ENCODE measurements around the gene BARX2.

DNA sequence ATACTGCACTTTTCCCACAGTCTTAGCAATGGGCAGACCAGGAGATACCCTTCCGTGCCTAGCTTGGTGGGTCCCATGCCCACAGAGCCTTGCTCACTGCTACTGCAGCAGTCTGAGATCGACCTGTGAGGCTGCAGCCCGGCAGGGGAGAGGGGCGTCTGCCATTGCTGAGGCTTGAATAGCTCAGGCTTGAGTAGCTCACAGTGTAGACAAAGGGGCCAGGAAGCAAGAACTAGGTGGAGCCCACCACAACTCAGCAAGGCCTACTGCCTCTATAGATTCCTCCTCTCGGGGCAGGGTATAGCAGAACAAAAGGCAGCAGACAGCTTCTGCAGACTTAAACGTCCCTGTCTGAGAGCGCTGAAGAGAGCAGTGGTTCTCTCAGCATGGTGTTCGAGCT is 118.1 kb downstream of the BARX2 start:
- TF ChIP-seq, protein P1, sequence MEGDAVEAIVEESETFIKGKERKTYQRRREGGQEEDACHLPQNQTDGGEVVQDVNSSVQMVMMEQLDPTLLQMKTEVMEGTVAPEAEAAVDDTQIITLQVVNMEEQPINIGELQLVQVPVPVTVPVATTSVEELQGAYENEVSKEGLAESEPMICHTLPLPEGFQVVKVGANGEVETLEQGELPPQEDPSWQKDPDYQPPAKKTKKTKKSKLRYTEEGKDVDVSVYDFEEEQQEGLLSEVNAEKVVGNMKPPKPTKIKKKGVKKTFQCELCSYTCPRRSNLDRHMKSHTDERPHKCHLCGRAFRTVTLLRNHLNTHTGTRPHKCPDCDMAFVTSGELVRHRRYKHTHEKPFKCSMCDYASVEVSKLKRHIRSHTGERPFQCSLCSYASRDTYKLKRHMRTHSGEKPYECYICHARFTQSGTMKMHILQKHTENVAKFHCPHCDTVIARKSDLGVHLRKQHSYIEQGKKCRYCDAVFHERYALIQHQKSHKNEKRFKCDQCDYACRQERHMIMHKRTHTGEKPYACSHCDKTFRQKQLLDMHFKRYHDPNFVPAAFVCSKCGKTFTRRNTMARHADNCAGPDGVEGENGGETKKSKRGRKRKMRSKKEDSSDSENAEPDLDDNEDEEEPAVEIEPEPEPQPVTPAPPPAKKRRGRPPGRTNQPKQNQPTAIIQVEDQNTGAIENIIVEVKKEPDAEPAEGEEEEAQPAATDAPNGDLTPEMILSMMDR (conservative IDR thresholded peaks at IDR 0.05; ENCODE audit: low read depth, low read length) = no peak
- no peak for TF ChIP-seq EZH2 (IDR thresholded peaks at IDR 0.05; ENCODE audit: low read length, unreplicated experiment)
- TF ChIP-seq EZH2phosphoT487 (IDR thresholded peaks at IDR 0.05; ENCODE audit: borderline replicate concordance, low read length) = no peak

Measured in PC-3 (cell line).